Iris pigment epithelial cell (primary cell): Measurements from ENCODE around the gene CPT1B.
A peak's percentile ranks its signal among the peaks of the same experiment; 100 is the strongest.
"Not testable (repeated sequence)": the region's sequence is repeated elsewhere in the genome, so short reads cannot be mapped to it uniquely, and the experiment has no call there.

ENCODE experiments used
- DNase-seq: peaks from one replicate; pipeline ENCODE4 v3.0.0-alpha.2; 2011; ENCODE audit warnings: low read depth

CPT1B gene

GRCh38 chr22:50527921-50528681, 50.1 kb downstream of the CPT1B start:
- DNase-seq = no peak

GRCh38 chr22:50526834-50527801, 51.1 kb downstream of the CPT1B start:
- DNase-seq = peak; percentile 23

- peak; percentile 79 for DNase-seq
Measured at GRCh38 chr22:50526108-50526833, 52.0 kb downstream of the CPT1B start.

- no peak for DNase-seq
Measured at GRCh38 chr22:50525858-50526107, 52.4 kb downstream of the CPT1B start.

GRCh38 chr22:50525104-50525857, 52.9 kb downstream of the CPT1B start, which contains the start of gene SCO2:
TSS of gene SCO2 (minus strand) at chr22:50525598. CDS start at chr22:50524411, 1,187 bp downstream.
- peak; percentile 98 for DNase-seq

GRCh38 chr22:50524676-50525103, 53.5 kb downstream of the CPT1B start:
- no peak for DNase-seq

GRCh38 chr22:50523806-50524675, 54.2 kb downstream of the CPT1B start:
- no peak for DNase-seq

- no peak for DNase-seq
Measured at GRCh38 chr22:50523458-50523805, 54.8 kb downstream of the CPT1B start.

- DNase-seq = no peak
Measured at GRCh38 chr22:50522806-50523438, 55.3 kb downstream of the CPT1B start.

- DNase-seq = no peak
Measured at GRCh38 chr22:50522208-50522805, 55.9 kb downstream of the CPT1B start.

GRCh38 chr22:50521710-50522109, 56.5 kb downstream of the CPT1B start:
- no peak for DNase-seq

GRCh38 chr22:50520826-50521453, 57.3 kb downstream of the CPT1B start:
- DNase-seq = no peak

GRCh38 chr22:50520184-50520583, 58.0 kb downstream of the CPT1B start:
- not testable (repeated sequence) for DNase-seq

- DNase-seq = no peak
Measured at GRCh38 chr22:50519151-50519550, 59.1 kb downstream of the CPT1B start.
